HG02870 (cell line): ENCODE data around the gene APH1A.
"Not testable (repeated sequence)": the region's sequence is repeated elsewhere in the genome, so short reads cannot be mapped to it uniquely, and the experiment has no call there.

Experiments used
- ATAC-seq: cut with Tn5 transposase; IDR thresholded peaks from one replicate; pipeline ENCODE4 v1.9.1; 2021; ENCODE audit warnings: mild to moderate bottlenecking, moderate library complexity; ENCODE audit not compliant: unreplicated experiment

Gene APH1A

GRCh38 chr1:150234566-150235293, 34.1 kb downstream of the APH1A start:
- ATAC-seq, result peak; percentile 35

GRCh38 chr1:150234309-150234565, 34.6 kb downstream of the APH1A start:
- ATAC-seq, result no peak

DNA sequence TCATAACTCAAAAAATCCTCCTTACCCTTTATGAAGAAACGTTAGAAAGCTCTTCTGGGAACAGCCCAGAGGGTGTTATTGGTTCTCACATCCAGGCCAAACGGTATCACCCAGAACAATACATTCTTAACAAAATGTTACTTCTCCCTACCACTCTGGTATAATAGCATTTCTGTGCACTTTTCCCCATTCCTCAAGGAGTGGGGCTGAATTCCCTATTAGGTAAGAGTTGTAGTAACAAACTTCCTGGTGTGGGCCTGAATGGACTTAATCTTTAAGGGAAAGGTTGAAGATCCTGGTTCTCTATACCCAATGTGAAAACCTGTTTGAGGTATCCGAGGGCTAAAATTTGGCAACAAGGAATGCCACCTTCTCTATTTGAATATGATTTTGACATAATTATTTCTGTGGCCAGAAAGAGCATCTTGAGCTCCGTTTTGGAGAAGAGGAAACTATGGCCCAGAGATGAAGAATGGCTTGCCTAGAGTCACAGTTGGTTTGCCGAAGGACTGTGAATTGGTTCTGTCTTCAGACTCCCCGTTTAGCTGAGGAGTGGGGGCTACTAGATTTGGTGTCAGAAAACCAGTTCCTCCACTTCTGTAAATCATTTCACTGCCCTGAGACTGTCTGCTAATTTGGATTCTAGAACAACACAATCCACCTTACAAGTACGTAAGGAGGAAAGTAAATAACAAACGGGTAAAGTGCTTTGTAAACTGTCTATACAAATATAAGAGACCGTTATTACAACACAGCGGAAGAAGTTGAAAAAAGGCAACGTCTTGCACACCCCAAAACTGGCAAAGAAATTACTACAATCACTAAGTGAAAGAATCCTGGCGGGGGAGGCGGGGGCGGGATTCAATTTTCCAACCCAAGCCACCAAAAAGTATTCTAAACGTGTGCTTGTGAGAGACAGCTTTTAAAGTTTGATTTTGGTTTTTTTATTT, 35.2 kb downstream of the APH1A start:
- no peak for ATAC-seq

- ATAC-seq, result not testable (repeated sequence)
These were observed 35.9 kb downstream of the APH1A start for GRCh38 chr1:150232921-150233320.

DNA sequence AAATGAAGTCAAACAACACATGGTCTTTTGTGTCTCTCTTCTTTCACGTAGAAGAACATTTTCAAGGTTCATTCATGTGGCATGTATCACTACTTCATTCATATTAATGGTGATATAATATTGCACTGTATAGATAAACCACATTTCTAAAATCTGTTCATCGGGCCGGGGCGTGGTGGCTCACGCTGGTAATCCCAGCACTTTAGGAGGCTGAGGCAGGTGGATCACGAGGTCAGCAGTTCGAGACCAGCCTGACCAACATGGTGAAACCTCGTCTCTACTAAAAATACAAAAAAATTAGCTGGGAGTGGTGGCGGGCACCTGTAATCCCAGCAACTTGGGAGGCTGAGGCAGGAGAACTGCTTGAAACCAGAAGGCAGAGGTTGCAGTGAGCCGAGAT, 40.6 kb downstream of the APH1A start:
- ATAC-seq, result not testable (repeated sequence)

DNA sequence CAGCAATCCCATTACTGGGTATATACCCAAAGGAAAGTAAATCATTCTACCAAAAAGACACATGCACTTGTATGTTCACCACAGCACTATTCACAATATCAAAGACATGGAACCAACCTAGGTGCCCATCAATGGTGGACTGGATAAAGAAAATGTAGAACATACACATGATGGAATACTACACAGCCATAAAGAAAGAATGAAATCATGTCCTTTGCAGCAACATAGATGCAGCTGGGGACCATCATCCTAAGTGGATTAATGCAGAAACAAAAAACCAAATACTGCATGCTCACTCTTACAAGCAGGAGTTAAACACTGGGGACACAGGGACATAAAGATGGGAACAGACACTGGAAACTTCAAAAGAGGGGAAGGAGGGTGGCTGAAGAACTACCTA, 41.6 kb downstream of the APH1A start:
- no peak for ATAC-seq

DNA sequence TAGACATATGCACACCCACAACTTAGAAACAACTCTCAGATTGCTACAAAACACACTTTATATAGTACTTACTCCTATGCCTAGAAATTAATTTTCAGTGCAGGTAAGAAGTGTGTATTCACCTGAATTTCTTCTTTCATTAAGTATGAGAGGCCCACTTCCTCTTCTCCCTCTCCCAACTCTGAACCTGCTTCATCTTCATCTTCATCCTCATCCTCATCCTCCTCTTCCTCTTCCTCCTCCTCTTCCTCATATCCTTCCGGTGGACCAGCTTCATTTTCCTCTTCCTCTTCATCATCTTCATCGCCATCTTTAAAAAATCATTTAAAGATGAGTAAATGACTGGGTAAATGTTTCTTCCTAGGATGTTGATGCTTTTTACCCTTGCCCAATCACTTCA, 42.3 kb downstream of the APH1A start:
- ATAC-seq, result no peak

- no peak for ATAC-seq
These were observed 43.3 kb downstream of the APH1A start for GRCh38 chr1:150225546-150225945.

DNA sequence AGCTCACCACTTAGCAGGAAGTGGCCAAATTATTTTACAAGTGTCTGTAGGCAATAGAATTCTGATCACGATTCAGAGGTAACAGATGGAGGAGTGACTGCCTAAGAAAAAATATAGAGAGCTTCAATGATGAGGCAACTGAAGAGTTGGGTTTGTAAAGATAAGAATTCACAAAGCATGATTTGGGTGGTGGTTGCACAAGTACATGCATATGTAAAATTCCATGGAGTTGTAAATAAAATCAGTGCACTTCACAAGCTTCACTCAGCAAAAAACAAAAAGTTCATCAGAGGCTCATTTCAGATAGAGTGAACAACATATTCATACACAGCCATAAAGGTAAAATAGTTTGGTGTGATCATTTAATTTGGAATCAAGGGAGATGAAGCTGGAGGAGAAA, 43.8 kb downstream of the APH1A start:
- no peak for ATAC-seq

GRCh38 chr1:150221552-150221951, 47.3 kb downstream of the APH1A start:
- ATAC-seq, result no peak

DNA sequence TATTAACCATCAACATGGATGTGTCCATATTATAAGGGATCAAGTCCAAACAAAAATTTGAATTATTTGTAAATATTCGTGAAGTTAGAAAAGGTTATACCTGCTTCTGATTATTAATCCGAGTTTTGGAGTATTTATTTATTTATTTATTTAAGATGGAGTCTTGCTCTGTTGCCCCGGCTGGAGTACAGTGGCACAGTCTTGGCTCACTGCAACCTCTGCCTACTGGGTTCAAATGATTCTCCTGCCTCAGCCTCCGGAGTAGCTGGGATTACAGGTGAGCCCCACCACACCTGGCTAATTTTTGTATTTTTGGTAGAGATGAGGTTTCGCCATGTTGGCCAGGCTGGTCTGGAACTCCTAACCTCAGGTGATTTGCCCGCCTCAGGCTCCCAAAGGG, 53.0 kb downstream of the APH1A start:
- not testable (repeated sequence) for ATAC-seq
